Mucosa of rectum (tissue), 2 donors: Measurements from ENCODE around the gene UPF1.
"Not testable (repeated sequence)": the region's sequence is repeated elsewhere in the genome, so short reads cannot be mapped to it uniquely, and the experiment has no call there.

Experiments
- H3K27ac ChIP-seq, 2 donors: one replicate each; pipeline ENCODE4 v1.7.0; 2013; ENCODE audit warnings: inconsistent platforms in 2 of 2, low read depth in 2 of 2, low read length in 2 of 2
- H3K27me3 ChIP-seq, 2 donors: one replicate each; pipeline ENCODE4 v1.7.0; 2013; ENCODE audit warnings: low read length in 2 of 2; ENCODE audit not compliant: control insufficient read depth in 2 of 2, insufficient read depth in 2 of 2
- H3K36me3 ChIP-seq, 2 donors: one replicate each; pipeline ENCODE4 v1.7.0; 2013; ENCODE audit warnings: low read length in 2 of 2; ENCODE audit not compliant: control insufficient read depth in 2 of 2, insufficient read depth in 2 of 2
- H3K4me1 ChIP-seq, 2 donors: one replicate each; pipeline ENCODE4 v1.7.0; 2013; ENCODE audit warnings: low read length in 2 of 2, mild to moderate bottlenecking in 1 of 2; ENCODE audit not compliant: control insufficient read depth in 2 of 2, insufficient read depth in 2 of 2
- H3K4me3 ChIP-seq, 2 donors: one replicate each; pipeline ENCODE4 v1.7.0; 2013; ENCODE audit warnings: low read length in 2 of 2
- H3K9ac ChIP-seq, 2 donors: one replicate each; pipeline ENCODE4 v1.7.0; 2013; ENCODE audit warnings: low read length in 2 of 2, low read depth in 1 of 2, mild to moderate bottlenecking in 1 of 2
- H3K9me3 ChIP-seq, 2 donors: one replicate each; pipeline ENCODE4 v1.7.0; 2013; ENCODE audit warnings: low read length in 2 of 2; ENCODE audit not compliant: control insufficient read depth in 2 of 2
- donor health status: healthy.
- donor health status: Normal muscosa, but diverticular disease.

Gene UPF1

DNA sequence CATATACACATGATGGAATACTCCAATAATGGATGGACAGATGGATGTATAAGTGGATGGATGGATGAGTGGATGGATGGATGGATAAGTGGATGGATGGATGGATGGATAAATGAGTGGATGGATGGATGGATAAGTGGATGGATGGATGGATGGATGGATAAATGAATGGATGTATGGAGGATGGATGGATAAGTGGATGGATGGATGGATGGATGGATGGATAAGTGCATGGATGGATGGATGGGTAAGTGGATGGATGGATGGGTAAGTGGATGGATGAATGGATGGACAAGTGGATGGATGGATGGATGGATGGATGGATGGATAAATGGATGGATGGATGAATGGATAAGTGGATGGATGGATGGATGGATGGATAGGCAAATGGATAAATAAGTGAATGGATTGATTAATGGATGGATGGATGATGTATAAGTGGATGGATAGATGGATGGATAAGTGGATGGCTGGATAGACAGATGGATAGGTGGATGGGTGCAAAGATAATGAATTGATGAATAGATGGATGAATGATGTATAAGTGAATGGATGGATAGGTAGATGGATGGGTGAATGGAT lies 32.3 kb upstream of the UPF1 start:
- H3K4me3 ChIP-seq = no peak overlapping the region
- no peaks in the 10 kb centered on the region for H3K36me3 ChIP-seq
- H3K9me3 ChIP-seq = no peaks in the 10 kb centered on the region
- H3K27me3 ChIP-seq = peaks cover 15 to 19% of the 10 kb centered on the region in 2 donors
- H3K27ac ChIP-seq = no peak overlapping the region
- peaks cover 0 to 4% of the 10 kb centered on the region in 2 donors for H3K4me1 ChIP-seq
- H3K9ac ChIP-seq = no peak overlapping the region

- H3K36me3 ChIP-seq = no peaks in the 10 kb centered on the region
- H3K4me3 ChIP-seq = no peak overlapping the region
- H3K4me1 ChIP-seq = peaks cover 0 to 4% of the 10 kb centered on the region in 2 donors
- no peak overlapping the region for H3K27ac ChIP-seq
- H3K27me3 ChIP-seq = peaks cover 12 to 21% of the 10 kb centered on the region in 2 donors
- no peaks in the 10 kb centered on the region for H3K9me3 ChIP-seq
- no peak overlapping the region for H3K9ac ChIP-seq
Observed at GRCh38 chr19:18800079-18800478, 31.7 kb upstream of the UPF1 start.

DNA sequence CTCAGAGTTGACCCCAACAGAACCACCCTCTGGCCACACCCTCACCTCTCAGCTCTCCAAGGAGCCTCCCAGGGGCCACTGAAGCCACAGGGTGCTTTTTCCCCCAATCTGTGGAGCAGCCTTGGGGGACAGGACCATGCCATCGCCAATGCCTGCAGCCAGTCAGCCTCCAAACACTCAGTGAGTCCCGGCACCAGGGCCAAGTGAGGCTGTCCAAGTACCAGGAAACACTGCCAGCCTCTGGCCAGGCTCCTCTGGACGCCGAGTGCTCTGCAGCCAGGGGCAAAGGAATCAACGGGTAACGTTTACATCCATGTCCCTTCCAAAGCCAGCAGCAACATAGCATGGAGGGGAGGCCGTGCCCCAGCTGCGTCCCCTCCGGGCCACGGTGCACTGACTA lies 31.1 kb upstream of the UPF1 start:
- Histone ChIP-seq H3K27ac (no peak overlapping the region), H3K9me3 (no peaks in the 10 kb centered on the region), H3K9ac (no peak overlapping the region), H3K4me3 (no peak overlapping the region), H3K27me3 (peaks cover 11 to 15% of the 10 kb centered on the region in 2 donors), H3K36me3 (no peaks in the 10 kb centered on the region), H3K4me1 (peaks cover 0 to 4% of the 10 kb centered on the region in 2 donors)

- H3K4me3 ChIP-seq = no peak overlapping the region
- peaks cover 0 to 4% of the 10 kb centered on the region in 2 donors for H3K4me1 ChIP-seq
- no peaks in the 10 kb centered on the region for H3K9me3 ChIP-seq
- no peak overlapping the region for H3K27ac ChIP-seq
- H3K36me3 ChIP-seq = no peaks in the 10 kb centered on the region
- H3K27me3 ChIP-seq = peaks cover 4 to 13% of the 10 kb centered on the region in 2 donors
- no peak overlapping the region for H3K9ac ChIP-seq
Observed at GRCh38 chr19:18802354-18802753, 29.4 kb upstream of the UPF1 start.

- Histone ChIP-seq H3K36me3 (no peaks in the 10 kb centered on the region), H3K4me3 (no peak overlapping the region), H3K9ac (no peak overlapping the region), H3K9me3 (no peaks in the 10 kb centered on the region), H3K4me1 (peaks cover 0 to 4% of the 10 kb centered on the region in 2 donors), H3K27ac (no peak overlapping the region), H3K27me3 (peaks cover 4 to 6% of the 10 kb centered on the region in 2 donors)
Observed at GRCh38 chr19:18803550-18804138, 28.1 kb upstream of the UPF1 start.

GRCh38 chr19:18804139-18804601 lies 27.6 kb upstream of the UPF1 start:
- no peaks in the 10 kb centered on the region for H3K9me3 ChIP-seq
- H3K4me3 ChIP-seq = no peak overlapping the region
- no peak overlapping the region for H3K27ac ChIP-seq
- peaks cover 4% of the 10 kb centered on the region in 2 donors for H3K27me3 ChIP-seq
- peaks cover 0 to under 1% of the 10 kb centered on the region in 2 donors for H3K4me1 ChIP-seq
- H3K36me3 ChIP-seq = no peaks in the 10 kb centered on the region
- H3K9ac ChIP-seq = no peak overlapping the region

DNA sequence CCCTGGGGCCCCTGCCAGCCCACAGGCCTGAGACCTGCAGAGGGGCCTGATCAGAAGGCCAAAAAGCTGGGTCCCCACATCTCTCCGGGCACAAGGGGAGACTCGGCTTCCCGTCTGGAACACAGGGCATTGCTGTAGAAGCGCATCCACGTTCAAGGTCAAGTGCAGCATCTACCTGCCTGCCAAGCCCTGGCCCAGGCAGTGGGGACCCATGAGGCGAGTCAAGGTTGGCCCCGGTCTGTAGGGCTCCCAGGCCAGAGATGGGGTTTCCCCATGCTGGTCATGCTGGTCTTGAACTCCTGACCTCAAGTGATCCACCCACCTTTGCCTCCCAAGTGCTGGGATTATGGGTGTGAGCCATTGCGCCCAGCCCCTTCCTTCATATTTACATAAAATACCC lies 27.1 kb upstream of the UPF1 start:
- Histone ChIP-seq H3K27me3 (peaks cover 4% of the 10 kb centered on the region in 2 donors), H3K9me3 (no peaks in the 10 kb centered on the region), H3K36me3 (no peaks in the 10 kb centered on the region), H3K9ac (no peak overlapping the region), H3K4me3 (no peak overlapping the region), H3K4me1 (no peaks in the 10 kb centered on the region), H3K27ac (no peak overlapping the region)

DNA sequence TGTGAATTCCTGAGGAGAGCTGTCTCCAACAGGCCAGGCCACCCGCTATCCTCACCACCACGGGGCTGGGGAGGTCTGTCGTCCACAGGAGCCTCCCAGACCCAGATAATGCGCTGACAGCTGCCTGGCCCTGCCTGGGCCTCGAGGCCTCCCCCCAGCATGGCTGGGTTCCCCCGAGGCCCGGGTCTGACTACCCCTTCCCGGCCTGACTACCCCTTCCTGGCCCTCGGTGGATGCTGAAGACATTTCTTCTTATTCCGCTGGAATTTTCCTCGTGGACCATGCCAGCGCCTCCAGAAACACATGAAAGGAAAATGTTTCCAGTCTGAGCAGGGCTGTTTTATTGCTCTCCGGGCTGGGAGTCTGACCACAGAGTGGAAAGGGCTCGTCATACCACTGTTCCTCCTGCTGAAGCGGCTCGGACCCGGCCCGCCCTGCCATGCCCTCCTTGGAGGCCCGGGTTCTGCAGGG lies 23.9 kb upstream of the UPF1 start:
- Histone ChIP-seq H3K27ac (no peak overlapping the region), H3K4me3 (no peak overlapping the region), H3K9ac (no peak overlapping the region), H3K36me3 (no peaks in the 10 kb centered on the region), H3K4me1 (no peaks in the 10 kb centered on the region), H3K27me3 (peaks cover 0 to 2% of the 10 kb centered on the region in 2 donors), H3K9me3 (no peaks in the 10 kb centered on the region)

GRCh38 chr19:18809149-18809868 lies 22.4 kb upstream of the UPF1 start:
- Histone ChIP-seq H3K4me1 (no peaks in the 10 kb centered on the region), H3K4me3 (no peak overlapping the region), H3K9me3 (no peaks in the 10 kb centered on the region), H3K27ac (no peak overlapping the region), H3K36me3 (no peaks in the 10 kb centered on the region), H3K27me3 (peaks cover 0 to 2% of the 10 kb centered on the region in 2 donors), H3K9ac (no peak overlapping the region)

GRCh38 chr19:18811638-18812037 lies 20.1 kb upstream of the UPF1 start:
- not testable (repeated sequence) for H3K27ac ChIP-seq, H3K4me3 ChIP-seq

More at GRCh38 chr19:18811638-18812037, 20.1 kb upstream of the UPF1 start:
- H3K36me3 ChIP-seq, H3K4me1 ChIP-seq, H3K9ac ChIP-seq, H3K9me3 ChIP-seq, H3K27me3 ChIP-seq: not testable (repeated sequence)
